Measurements from ENCODE around the gene NMNAT1. TPM values are rescaled to one million over a fixed set of nuclear protein-coding genes. Genes with fewer than 3 reads are reported as not detected.

The NMNAT1 gene
- total RNA-seq, 1 donor from 2014 or later: 2.2 TPM

GRCh38 chr1:9917901-9918300 lies 25.4 kb upstream of the NMNAT1 start:
- no peak for TF ChIP-seq CTCF (conservative IDR thresholded peaks at IDR 0.05; ENCODE audit: low read depth, low read length)
- DNase-seq (ENCODE audit: low read depth): no peak
- H3K4me3 ChIP-seq (ENCODE audit: low read depth, low read length): no peak overlapping the region

- DNase-seq (ENCODE audit: low read depth): no peak
- H3K4me3 ChIP-seq (ENCODE audit: low read depth, low read length): no peak overlapping the region
- TF ChIP-seq CTCF (conservative IDR thresholded peaks at IDR 0.05; ENCODE audit: low read depth, low read length): no peak
These were observed 22.7 kb upstream of the NMNAT1 start for GRCh38 chr1:9920606-9921005.

GRCh38 chr1:9922342-9922741 lies 20.9 kb upstream of the NMNAT1 start:
- H3K4me3 ChIP-seq (ENCODE audit: low read depth, low read length): no peak overlapping the region
- TF ChIP-seq CTCF (conservative IDR thresholded peaks at IDR 0.05; ENCODE audit: low read depth, low read length): no peak
- no peak for DNase-seq (ENCODE audit: low read depth)

- TF ChIP-seq CTCF (conservative IDR thresholded peaks at IDR 0.05; ENCODE audit: low read depth, low read length): no peak
- no peak overlapping the region for H3K4me3 ChIP-seq (ENCODE audit: low read depth, low read length)
- DNase-seq (ENCODE audit: low read depth): no peak
These were observed 16.0 kb upstream of the NMNAT1 start for GRCh38 chr1:9927259-9927658.

- no peak overlapping the region for H3K4me3 ChIP-seq (ENCODE audit: low read depth, low read length)
- no peak for TF ChIP-seq CTCF (conservative IDR thresholded peaks at IDR 0.05; ENCODE audit: low read depth, low read length)
- DNase-seq (ENCODE audit: low read depth): no peak
These were observed 13.6 kb upstream of the NMNAT1 start for GRCh38 chr1:9929431-9930385.

GRCh38 chr1:9942399-9942938 lies 806 bp upstream of the NMNAT1 start:
- DNase-seq (ENCODE audit: low read depth): peak; percentile 16
- peak overlapping the region; percentile 98 for H3K4me3 ChIP-seq (ENCODE audit: low read depth, low read length)
- peak; percentile 58 for TF ChIP-seq CTCF (conservative IDR thresholded peaks at IDR 0.05; ENCODE audit: low read depth, low read length)

All from epithelial cell of proximal tubule (primary cell).